Adrenal gland (tissue), 12 donors: Measurements from ENCODE around the gene NCAPG2. TPM values are rescaled to one million over a fixed set of nuclear protein-coding genes. Genes with fewer than 3 reads are reported as not detected.

Experiments
- DNase-seq, 7 donors: peaks; one replicate each; pipeline ENCODE4 v3.0.0-alpha.2; 2019 to 2020
- H3K27ac ChIP-seq, 5 donors: fragments of 200-600 bp; sonication (generic) in 4 of 5; 1 replicate in 3 of 5; 2 replicates in 2 of 5; pipeline versions ENCODE4 v1.5.1 to v1.8.0; 2016 to 2020; ENCODE audit warnings: mild to moderate bottlenecking in 1 of 5
- H3K27me3 ChIP-seq: fragments of 200-600 bp; 2 replicates; pipeline ENCODE4 v1.8.0; 2021
- H3K36me3 ChIP-seq, 2 donors: fragments of 200-600 bp; replicated peaks in 1 of 2; 1 replicate in 1 of 2; 2 replicates in 1 of 2; pipeline versions ENCODE4 v1.5.1 to v1.8.0; 2018 to 2022
- H3K4me1 ChIP-seq, 2 donors: fragments of 200-600 bp; replicated peaks in 1 of 2; 1 replicate in 1 of 2; 2 replicates in 1 of 2; pipeline versions ENCODE4 v1.5.1 to v1.8.0; 2018 to 2021
- H3K4me3 ChIP-seq, 4 donors: fragments of 200-600 bp; sonication (generic) in 3 of 4; one replicate each; pipeline ENCODE4 v1.5.1; 2016 to 2018
- H3K9me3 ChIP-seq, 3 donors: fragments of 200-600 bp; sonication (generic) in 1 of 3; replicated peaks in 1 of 3; 1 replicate in 2 of 3; 2 replicates in 1 of 3; pipeline versions ENCODE4 v1.5.1 to v1.8.0; 2016 to 2021
- POLR2A ChIP-seq, 2 donors: fragments of 450-650 bp; IDR thresholded peaks; one replicate each; pipeline ENCODE4 v1.6.1; 2017; ENCODE audit warnings: antibody characterized with exemption in 2 of 2, mild to moderate bottlenecking in 2 of 2, moderate library complexity in 1 of 2
- WGBS, 4 donors: extraction: QIAGEN DNeasy Blood & Tissue Kit in 2 of 4; methylation state at CpG; one replicate each; pipeline versions ENCODE4 v1.1.5 to v1.1.7; 2013 to 2017; 5-methylcytosine and 5-hydroxymethylcytosine counted together
- intact Hi-C, 2 donors: fragments of 100-400 bp; cut with DNase I; formaldehyde crosslinking; loops; one replicate each; pipeline versions ENCODE4 v1.14.1 to v1.15.0; 2022 to 2023
- polyA plus RNA-seq, 3 donors: library from polyadenylated mRNA; stranded (reverse); fragments of 200-250 nt in 2 of 3; fragments of 350-450 nt in 1 of 3; fragmentation: Illumina TruSeq in 1 of 3; extraction: RNeasy Lipid Tissue Mini Kit (QIAGEN cat#74804) in 1 of 3; gene quantifications; one replicate each; pipeline ENCODE4 v1.2.3, GENCODE V29; 2013 to 2014
- total RNA-seq, 9 donors: library from RNA; depleted of rRNA in 4 of 9; stranded (reverse); fragments of >200 nt in 4 of 9; fragments of 120-200 nt in 1 of 9; fragmentation: NEBNext Ultra II Directional in 1 of 9; extraction: Animal tissue kit (Norgen Biotek cat#: 25700) in 1 of 9; gene quantifications; one replicate each; pipeline versions ENCODE4 v1.1.0 to v1.2.4, GENCODE V29; 2013 to 2023
- TF ChIP-seq, protein P1 (sequence below), 6 experiments: fragments of 450-650 bp in 4 of 6; fragments of 200-600 bp in 2 of 6; sonication (generic) in 1 of 6; IDR thresholded peaks; 1 replicate in 5 of 6; 2 replicates in 1 of 6; pipeline versions ENCODE4 v1.5.1 to v1.8.0; 2016 to 2021; ENCODE audit warnings: antibody characterized with exemption in 6 of 6, mild to moderate bottlenecking in 2 of 6, moderate library complexity in 1 of 6
- donor health status: healthy with polysubstance abuse.
- donor health status: Bipolar disorder and iron deficiency.
- donor health status: DM: yes; HTN: yes; CAD: no.
- donor health status: DM: no; HTN: no; CAD: no.
- donor health status: DM: no; HTN: no; CAD: no.
- donor health status: DM: yes; HTN: yes; CAD: no.

Gene NCAPG2
- total and polyA plus RNA-seq, 12 donors: 1.6 to 11.6 (median 5.9) TPM

DNA sequence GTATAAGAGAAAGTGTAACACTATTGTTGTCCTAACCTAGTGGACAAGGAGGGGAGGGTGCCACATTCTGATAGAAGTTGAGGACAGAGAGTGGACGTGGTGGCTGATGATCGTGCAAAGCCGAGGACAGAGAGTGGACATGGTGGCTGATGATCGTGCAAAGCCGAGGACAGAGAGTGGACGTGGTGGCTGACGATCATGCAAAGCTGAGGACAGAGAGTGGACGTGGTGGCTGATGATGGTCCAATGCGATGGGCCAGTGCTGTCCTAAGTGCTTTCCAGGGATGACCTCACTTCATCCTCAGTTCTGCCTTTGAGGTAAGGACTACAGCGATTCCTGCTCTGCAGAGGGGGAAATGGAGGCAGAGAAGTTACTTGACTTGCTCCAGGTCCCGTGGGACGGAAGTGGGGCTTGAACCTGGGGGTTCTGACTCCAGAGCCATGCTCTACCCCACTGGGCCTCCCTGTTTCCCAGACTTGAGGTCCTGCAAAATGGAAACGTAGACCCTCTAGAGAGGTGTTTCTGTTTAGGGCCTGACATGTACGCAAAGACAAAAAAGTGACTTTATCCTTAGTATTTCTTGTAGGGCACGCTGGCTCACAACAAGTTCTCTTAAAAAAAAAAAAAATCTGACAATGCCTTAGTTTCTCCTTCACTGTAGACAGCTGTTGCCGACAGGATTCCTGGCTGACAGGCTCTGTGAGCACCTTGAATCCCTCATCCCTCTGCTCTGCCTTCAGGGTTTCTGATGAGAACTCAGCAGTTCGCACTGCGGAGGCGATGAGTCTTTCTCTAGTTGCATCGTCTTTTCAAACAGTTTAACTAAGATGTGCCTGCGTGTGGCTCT, 20.3 kb upstream of the NCAPG2 start:
- DNase-seq: peak in 1 of 7 donors; percentile 38
- Histone ChIP-seq H3K36me3 (no peaks in the 10 kb centered on the region), H3K27ac (no peak overlapping the region), H3K27me3 (no peaks in the 10 kb centered on the region), H3K9me3 (no peaks in the 10 kb centered on the region), H3K4me1 (no peaks in the 10 kb centered on the region), H3K4me3 (no peak overlapping the region)
- no peak for TF ChIP-seq POLR2A (IDR thresholded peaks at IDR 0.05)
- TF ChIP-seq, protein P1, sequence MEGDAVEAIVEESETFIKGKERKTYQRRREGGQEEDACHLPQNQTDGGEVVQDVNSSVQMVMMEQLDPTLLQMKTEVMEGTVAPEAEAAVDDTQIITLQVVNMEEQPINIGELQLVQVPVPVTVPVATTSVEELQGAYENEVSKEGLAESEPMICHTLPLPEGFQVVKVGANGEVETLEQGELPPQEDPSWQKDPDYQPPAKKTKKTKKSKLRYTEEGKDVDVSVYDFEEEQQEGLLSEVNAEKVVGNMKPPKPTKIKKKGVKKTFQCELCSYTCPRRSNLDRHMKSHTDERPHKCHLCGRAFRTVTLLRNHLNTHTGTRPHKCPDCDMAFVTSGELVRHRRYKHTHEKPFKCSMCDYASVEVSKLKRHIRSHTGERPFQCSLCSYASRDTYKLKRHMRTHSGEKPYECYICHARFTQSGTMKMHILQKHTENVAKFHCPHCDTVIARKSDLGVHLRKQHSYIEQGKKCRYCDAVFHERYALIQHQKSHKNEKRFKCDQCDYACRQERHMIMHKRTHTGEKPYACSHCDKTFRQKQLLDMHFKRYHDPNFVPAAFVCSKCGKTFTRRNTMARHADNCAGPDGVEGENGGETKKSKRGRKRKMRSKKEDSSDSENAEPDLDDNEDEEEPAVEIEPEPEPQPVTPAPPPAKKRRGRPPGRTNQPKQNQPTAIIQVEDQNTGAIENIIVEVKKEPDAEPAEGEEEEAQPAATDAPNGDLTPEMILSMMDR (IDR thresholded peaks at IDR 0.05): no peak
- intact Hi-C loops: no loop called here
- 90 to 94% (median 92%) methylated on average over 21 of the region's 21 CpGs for WGBS, 4 donors

DNA sequence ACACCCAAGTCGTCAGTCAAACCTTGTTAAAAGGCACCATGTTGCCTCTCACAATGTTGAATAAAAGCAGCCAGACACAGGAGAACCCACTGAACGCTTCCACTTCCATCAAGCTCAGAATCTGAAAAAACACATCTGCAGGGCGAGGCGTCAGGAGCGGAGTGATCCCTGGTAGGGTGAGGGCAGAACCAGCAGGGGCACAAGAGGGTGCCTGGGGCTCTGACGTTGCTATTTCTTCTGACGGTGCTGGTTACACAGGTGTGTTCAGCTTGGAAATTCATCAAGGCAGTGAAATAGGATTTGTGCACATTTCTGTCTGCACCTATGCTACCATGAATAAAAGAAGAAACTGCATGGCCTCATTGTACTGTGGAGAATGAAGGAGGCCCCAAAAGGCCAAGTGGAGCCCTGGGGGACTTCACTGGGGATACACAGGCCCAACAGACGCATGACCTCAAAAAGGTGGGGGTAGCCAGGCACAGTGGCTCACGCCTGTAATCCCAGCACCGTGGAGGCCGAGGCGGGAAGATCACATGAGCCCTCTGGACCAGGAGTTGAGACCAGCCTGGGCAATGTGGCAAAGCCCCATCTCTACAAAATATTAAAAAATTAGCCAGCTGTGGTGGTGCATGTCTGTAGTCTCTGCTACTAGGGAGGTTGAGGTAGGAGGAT, 19.2 kb upstream of the NCAPG2 start:
- 78 to 95% (median 91%) methylated on average over 12 of the region's 12 CpGs for WGBS, 4 donors
- TF ChIP-seq, protein P1 (IDR thresholded peaks at IDR 0.05): no peak
- no peak for TF ChIP-seq POLR2A (IDR thresholded peaks at IDR 0.05)
- intact Hi-C loops: no loop called here
- no peak overlapping the region for H3K4me3 ChIP-seq
- peak in 1 of 7 donors; percentile 29 for DNase-seq
- H3K36me3 ChIP-seq: no peaks in the 10 kb centered on the region
- no peak overlapping the region for H3K27ac ChIP-seq
- no peaks in the 10 kb centered on the region for H3K4me1 ChIP-seq
- H3K9me3 ChIP-seq: no peaks in the 10 kb centered on the region
- no peaks in the 10 kb centered on the region for H3K27me3 ChIP-seq

DNA sequence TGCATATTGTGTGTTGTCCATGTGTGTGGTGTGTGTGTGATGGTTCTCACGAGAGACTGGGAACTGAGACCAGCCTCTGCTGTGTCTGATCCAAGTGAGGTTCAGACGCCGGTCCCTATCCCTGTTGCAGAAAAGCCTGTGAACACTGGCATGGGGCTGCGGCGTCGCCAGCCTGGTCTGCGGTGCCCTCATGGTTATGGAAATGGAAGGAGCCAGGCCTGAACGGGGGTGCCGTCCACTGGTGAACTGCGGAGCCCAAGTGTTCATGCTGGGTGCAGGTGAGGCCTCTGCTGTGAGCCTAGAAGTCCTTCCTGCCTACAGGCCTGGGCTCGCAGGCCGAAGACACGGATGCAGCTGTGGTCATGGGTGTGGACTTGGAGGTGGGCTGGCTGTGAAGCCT, 18.7 kb upstream of the NCAPG2 start:
- Histone ChIP-seq H3K36me3 (no peaks in the 10 kb centered on the region), H3K4me3 (no peak overlapping the region), H3K27me3 (no peaks in the 10 kb centered on the region), H3K9me3 (no peaks in the 10 kb centered on the region), H3K4me1 (no peaks in the 10 kb centered on the region), H3K27ac (no peak overlapping the region)
- no peak for TF ChIP-seq POLR2A (IDR thresholded peaks at IDR 0.05)
- TF ChIP-seq, protein P1 (IDR thresholded peaks at IDR 0.05): no peak
- intact Hi-C loops: no loop called here
- peak in 1 of 7 donors; percentile 34 for DNase-seq
- WGBS, 4 donors: 87 to 93% (median 91%) methylated on average over 11 to 13 of the region's 13 CpGs

DNA sequence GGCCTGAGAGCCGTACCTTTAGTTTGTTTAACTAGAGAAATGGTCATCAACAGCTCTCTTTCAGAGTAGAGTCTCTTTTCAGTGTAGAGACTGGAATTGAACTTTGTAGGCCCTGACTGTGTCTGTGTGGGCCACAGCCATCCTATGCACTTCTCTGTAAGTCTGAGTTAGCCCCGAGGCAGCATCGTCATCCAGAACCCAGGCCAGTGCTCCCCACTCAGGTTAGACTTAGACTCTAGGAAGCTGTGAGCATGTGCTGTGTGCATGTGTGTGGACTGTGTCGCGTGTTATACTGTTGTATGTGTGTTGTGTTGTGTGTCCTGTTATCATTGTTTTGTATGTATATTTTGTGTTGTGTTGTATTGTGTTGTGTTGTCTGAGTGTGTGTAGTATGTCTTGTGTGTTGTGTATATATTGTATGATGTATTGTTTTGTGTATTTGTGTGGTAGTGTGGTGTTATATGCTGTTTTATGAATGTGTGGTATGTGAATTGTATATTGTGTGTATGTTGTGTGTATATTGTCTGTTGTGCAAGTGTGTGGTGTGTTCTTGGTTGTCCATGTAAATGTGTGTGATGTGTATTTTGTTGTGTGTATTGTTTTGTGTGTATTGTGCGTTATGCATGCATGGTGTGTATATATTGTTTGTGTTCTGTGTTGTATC, 18.1 kb upstream of the NCAPG2 start:
- H3K36me3 ChIP-seq: no peaks in the 10 kb centered on the region
- DNase-seq: peak in 1 of 7 donors; percentile 28
- H3K4me1 ChIP-seq: no peaks in the 10 kb centered on the region
- no peaks in the 10 kb centered on the region for H3K27me3 ChIP-seq
- TF ChIP-seq, protein P1 (IDR thresholded peaks at IDR 0.05): no peak
- TF ChIP-seq POLR2A (IDR thresholded peaks at IDR 0.05): no peak
- intact Hi-C loops: no loop called here
- H3K4me3 ChIP-seq: no peak overlapping the region
- no peak overlapping the region for H3K27ac ChIP-seq
- WGBS, 4 donors: 88 to 98% (median 93%) methylated on average over 5 to 6 of the region's 6 CpGs
- no peaks in the 10 kb centered on the region for H3K9me3 ChIP-seq
